Mucosa of gallbladder (tissue), 1 donor: Measurements from ENCODE around the gene NEO1. TPM values are rescaled to one million over a fixed set of nuclear protein-coding genes. Genes with fewer than 3 reads are reported as not detected.
"Not testable (repeated sequence)": the region's sequence is repeated elsewhere in the genome, so short reads cannot be mapped to it uniquely, and the experiment has no call there.

Experiments used
- DNase-seq: peaks from one replicate; pipeline ENCODE4 v3.0.0-alpha.2; 2020; ENCODE audit warnings: low spot score
- total RNA-seq: library from RNA; stranded (reverse); gene quantifications from one replicate; pipeline ENCODE4 v1.2.1, GENCODE V29; 2021
- donor health status: DM: no; HTN: no; CAD: no.

NEO1 gene
- total RNA-seq, 1 donor from 2014 or later = 92.8 TPM

GRCh38 chr15:73142802-73143762 lies 90.8 kb downstream of the NEO1 start:
- DNase-seq = no peak

GRCh38 chr15:73143763-73144155 lies 91.5 kb downstream of the NEO1 start:
- no peak for DNase-seq

GRCh38 chr15:73146419-73146818 lies 94.2 kb downstream of the NEO1 start:
- no peak for DNase-seq

- DNase-seq = no peak
Measured at GRCh38 chr15:73150831-73151230, 98.6 kb downstream of the NEO1 start.

GRCh38 chr15:73153024-73153423 lies 100.8 kb downstream of the NEO1 start:
- DNase-seq = no peak

GRCh38 chr15:73153447-73153846 lies 101.2 kb downstream of the NEO1 start:
- DNase-seq = no peak

GRCh38 chr15:73156431-73157191 lies 104.3 kb downstream of the NEO1 start:
- no peak for DNase-seq

GRCh38 chr15:73161546-73161945 lies 109.3 kb downstream of the NEO1 start:
- DNase-seq = no peak

GRCh38 chr15:73165435-73165834 lies 113.2 kb downstream of the NEO1 start:
- no peak for DNase-seq

GRCh38 chr15:73165844-73166243 lies 113.6 kb downstream of the NEO1 start:
- DNase-seq = no peak

- DNase-seq = not testable (repeated sequence)
Measured at GRCh38 chr15:73166711-73167110, 114.4 kb downstream of the NEO1 start.

- no peak for DNase-seq
Measured at GRCh38 chr15:73168487-73168886, 116.2 kb downstream of the NEO1 start.

GRCh38 chr15:73171711-73172110 lies 119.4 kb downstream of the NEO1 start:
- no peak for DNase-seq

GRCh38 chr15:73172508-73172907 lies 120.2 kb downstream of the NEO1 start:
- DNase-seq = no peak

- DNase-seq = no peak
Measured at GRCh38 chr15:73174171-73174570, 121.9 kb downstream of the NEO1 start.

GRCh38 chr15:73175382-73175781 lies 123.1 kb downstream of the NEO1 start:
- no peak for DNase-seq

GRCh38 chr15:73176598-73176997 lies 124.3 kb downstream of the NEO1 start:
- DNase-seq = no peak

GRCh38 chr15:73183071-73183470 lies 130.8 kb downstream of the NEO1 start:
- DNase-seq = no peak

- DNase-seq = no peak
Measured at GRCh38 chr15:73190189-73190601, 137.9 kb downstream of the NEO1 start.

GRCh38 chr15:73195166-73195565 lies 142.9 kb downstream of the NEO1 start:
- DNase-seq = no peak

GRCh38 chr15:73196113-73196512 lies 143.8 kb downstream of the NEO1 start:
- DNase-seq = no peak

GRCh38 chr15:73200339-73200738 lies 148.1 kb downstream of the NEO1 start:
- DNase-seq = no peak

GRCh38 chr15:73210630-73211029 lies 158.4 kb downstream of the NEO1 start:
- no peak for DNase-seq
